HFFc6 (cell line): Measurements from ENCODE around the gene FGF12. TPM values are rescaled to one million over a fixed set of nuclear protein-coding genes. Genes with fewer than 3 reads are reported as not detected.

Experiments used
- DNase-seq: peaks from one replicate; pipeline ENCODE4 v3.0.0-alpha.2; 2018
- H3K27ac Mint-ChIP-seq: 2 replicates; pipeline ENCODE4 v1.8.0; 2020; ENCODE audit warnings: mild to moderate bottlenecking, mixed read lengths
- H3K27me3 Mint-ChIP-seq: 2 replicates; pipeline ENCODE4 v1.8.0; 2021; ENCODE audit warnings: mild to moderate bottlenecking, moderate library complexity, mixed read lengths; ENCODE audit not compliant: insufficient read depth
- H3K36me3 Mint-ChIP-seq: 2 replicates; pipeline ENCODE4 v1.8.0; 2021; ENCODE audit warnings: low read depth, mixed read lengths
- H3K4me1 Mint-ChIP-seq: 2 replicates; pipeline ENCODE4 v1.8.0; 2020; ENCODE audit warnings: low read depth, mixed read lengths
- H3K4me3 Mint-ChIP-seq: 2 replicates; pipeline ENCODE4 v1.8.0; 2020; ENCODE audit warnings: mild to moderate bottlenecking, moderate library complexity, mixed read lengths
- H3K9me3 Mint-ChIP-seq: 2 replicates; pipeline ENCODE4 v1.8.0; 2020; ENCODE audit warnings: mild to moderate bottlenecking, mixed read lengths
- CTCF ChIP-seq: fragments of 200-600 bp; sonication (generic); IDR thresholded peaks from 2 replicates; pipeline ENCODE4 v1.5.0; 2021; ENCODE audit warnings: antibody characterized with exemption, mild to moderate bottlenecking
- total RNA-seq, 6 experiments: library from RNA; stranded (reverse); fragmentation: NEBNext Ultra II Directional; extraction: Animal tissue kit (Norgen Biotek cat#: 25700); gene quantifications; 2 replicates in 1 of 6; 3 replicates in 5 of 6; pipeline ENCODE4 v1.2.3, GENCODE V29; 2021

FGF12 gene
- total RNA-seq, 6 experiments from 2014 or later, result not detected

GRCh38 chr3:192258721-192259120 lies 468.6 kb downstream of the FGF12 start:
- Mint-ChIP-seq H3K27me3 (no peaks in the 10 kb centered on the region), H3K9me3 (peaks cover 39% of the 10 kb centered on the region), H3K4me3 (no peak overlapping the region), H3K36me3 (no peaks in the 10 kb centered on the region), H3K27ac (no peak overlapping the region), H3K4me1 (no peaks in the 10 kb centered on the region)
- no peak for DNase-seq
- no peak for TF ChIP-seq CTCF

- Mint-ChIP-seq H3K4me3 (no peak overlapping the region), H3K4me1 (no peaks in the 10 kb centered on the region), H3K27me3 (no peaks in the 10 kb centered on the region), H3K9me3 (peaks cover 40% of the 10 kb centered on the region), H3K27ac (no peak overlapping the region), H3K36me3 (no peaks in the 10 kb centered on the region)
- no peak for TF ChIP-seq CTCF
- DNase-seq, result no peak
Measured at GRCh38 chr3:192255839-192256238, 471.5 kb downstream of the FGF12 start.

- Mint-ChIP-seq H3K4me3 (no peak overlapping the region), H3K36me3 (no peaks in the 10 kb centered on the region), H3K9me3 (peaks cover 29% of the 10 kb centered on the region), H3K4me1 (no peaks in the 10 kb centered on the region), H3K27ac (no peak overlapping the region), H3K27me3 (no peaks in the 10 kb centered on the region)
- DNase-seq, result no peak
- no peak for TF ChIP-seq CTCF
Measured at GRCh38 chr3:192253138-192253887, 474.0 kb downstream of the FGF12 start.

- Mint-ChIP-seq H3K27me3 (no peaks in the 10 kb centered on the region), H3K4me3 (no peak overlapping the region), H3K27ac (no peak overlapping the region), H3K9me3 (peaks cover 25% of the 10 kb centered on the region), H3K36me3 (no peaks in the 10 kb centered on the region), H3K4me1 (no peaks in the 10 kb centered on the region)
- no peak for TF ChIP-seq CTCF
- no peak for DNase-seq
Measured at GRCh38 chr3:192249516-192249915, 477.8 kb downstream of the FGF12 start.

GRCh38 chr3:192246847-192247559 lies 480.3 kb downstream of the FGF12 start:
- Mint-ChIP-seq H3K4me1 (no peaks in the 10 kb centered on the region), H3K9me3 (peaks cover 18% of the 10 kb centered on the region), H3K27me3 (no peaks in the 10 kb centered on the region), H3K27ac (no peak overlapping the region), H3K4me3 (no peak overlapping the region), H3K36me3 (no peaks in the 10 kb centered on the region)
- DNase-seq, result no peak
- no peak for TF ChIP-seq CTCF
